IMR-90 (cell line): ENCODE data around the gene ZNF592. TPM values are rescaled to one million over a fixed set of nuclear protein-coding genes. Genes with fewer than 3 reads are reported as not detected.

Source experiments
- ATAC-seq: fragments of 200-7000 bp; cut with Tn5 transposase; 2 replicates; pipeline ENCODE4 v1.9.1; 2020; ENCODE audit warnings: low read depth, mild to moderate bottlenecking, moderate library complexity
- BruUV-seq: library from RNA; stranded (reverse); fragments of 400-500 nt; replicated peaks from 2 replicates; lab custom pipeline; 2021; lab: Mats Ljungman, UMichigan
- CTCF ChIA-PET: fragments of 300-600 bp; formaldehyde crosslinking; extraction: SDS; loops from one replicate; lab custom pipeline; 2021; ENCODE audit warnings: antibody characterized with exemption; lab: Yijun Ruan, JAX
- POLR2A ChIA-PET: fragments of 300-600 bp; sonication (Branson Sonifier 250); formaldehyde crosslinking; loops from one replicate; lab custom pipeline; 2022; ENCODE audit warnings: antibody characterized with exemption; ENCODE audit not compliant: unreplicated experiment; lab: Charles Lee
- DNase-seq: peaks from one replicate; pipeline ENCODE4 v3.0.0; 2013
- H2AFZ ChIP-seq: replicated peaks from 2 replicates; pipeline ENCODE3; 2013; ENCODE audit warnings: low read length, mild to moderate bottlenecking; ENCODE audit not compliant: poor library complexity
- H2AK5ac ChIP-seq: 2 replicates; pipeline ENCODE4 v1.6.1; 2013; ENCODE audit warnings: low read depth, low read length, inconsistent platforms
- H2AK9ac ChIP-seq: replicated peaks from 2 replicates; pipeline ENCODE3; 2013; ENCODE audit warnings: mild to moderate bottlenecking, low read depth, low read length, moderate library complexity; ENCODE audit not compliant: poor library complexity
- H2BK120ac ChIP-seq: 2 replicates; pipeline ENCODE4 v1.6.1; 2013; ENCODE audit warnings: low read depth, low read length, inconsistent platforms
- H2BK15ac ChIP-seq: 3 replicates; pipeline ENCODE4 v1.6.1; 2013; ENCODE audit warnings: low read depth, low read length, inconsistent platforms
- H2BK20ac ChIP-seq: 2 replicates; pipeline ENCODE4 v1.6.1; 2013; ENCODE audit warnings: low read depth, mild to moderate bottlenecking, inconsistent platforms, low read length, moderate library complexity
- H2BK5ac ChIP-seq: 2 replicates; pipeline ENCODE4 v1.6.1; 2013; ENCODE audit warnings: mild to moderate bottlenecking, low read depth, low read length, inconsistent platforms; ENCODE audit not compliant: poor library complexity, severe bottlenecking
- H3K14ac ChIP-seq: replicated peaks from 2 replicates; pipeline ENCODE4 v1.6.1; 2013; ENCODE audit warnings: low read depth, low read length, inconsistent platforms
- H3K18ac ChIP-seq: 2 replicates; pipeline ENCODE4 v1.6.1; 2013; ENCODE audit warnings: low read depth, low read length, control low read depth
- H3K23ac ChIP-seq: 2 replicates; pipeline ENCODE4 v1.6.1; 2013; ENCODE audit warnings: low read depth, low read length, inconsistent platforms
- H3K27ac ChIP-seq: 2 replicates; pipeline ENCODE4 v1.5.1; 2013; ENCODE audit warnings: mild to moderate bottlenecking, control low read depth, low read length; ENCODE audit not compliant: insufficient read depth
- H3K27me3 ChIP-seq: 2 replicates; pipeline ENCODE4 v1.6.1; 2013; ENCODE audit warnings: low read length; ENCODE audit not compliant: control insufficient read depth, insufficient read depth
- H3K36me3 ChIP-seq: 2 replicates; pipeline ENCODE4 v1.6.1; 2013; ENCODE audit warnings: low read length, mixed read lengths; ENCODE audit not compliant: control insufficient read depth, insufficient read depth
- H3K4ac ChIP-seq: 2 replicates; pipeline ENCODE4 v1.6.1; 2013; ENCODE audit warnings: low read depth, low read length, inconsistent platforms
- H3K4me1 ChIP-seq: 2 replicates; pipeline ENCODE4 v1.6.1; 2013; ENCODE audit warnings: low read length, mixed read lengths; ENCODE audit not compliant: control insufficient read depth, insufficient read depth
- H3K4me2 ChIP-seq: 2 replicates; pipeline ENCODE4 v1.6.1; 2013; ENCODE audit warnings: low read depth, mild to moderate bottlenecking, control low read depth, low read length, moderate library complexity
- H3K4me3 ChIP-seq: 2 replicates; pipeline ENCODE4 v1.5.1; 2013; ENCODE audit warnings: low read depth, mild to moderate bottlenecking, control low read depth, low read length, moderate library complexity; ENCODE audit not compliant: insufficient read depth
- H3K56ac ChIP-seq: 2 replicates; pipeline ENCODE4 v1.6.1; 2013; ENCODE audit warnings: low read length, inconsistent platforms; ENCODE audit not compliant: insufficient read depth; ENCODE audit errors: extremely low read depth
- H3K79me1 ChIP-seq, 2 experiments: 2 replicates each; pipeline ENCODE4 v1.6.1; 2013; ENCODE audit warnings: low read length in 2 of 2, inconsistent platforms in 1 of 2, low read depth in 1 of 2
- H3K9ac ChIP-seq: 2 replicates; pipeline ENCODE4 v1.6.1; 2013; ENCODE audit warnings: low read depth, low read length, control low read depth
- H3K9me1 ChIP-seq: 2 replicates; pipeline ENCODE4 v1.6.1; 2013; ENCODE audit warnings: low read length, inconsistent platforms; ENCODE audit not compliant: insufficient read depth
- H3K9me3 ChIP-seq: 2 replicates; pipeline ENCODE4 v1.6.1; 2013; ENCODE audit warnings: low read length; ENCODE audit not compliant: control insufficient read depth, insufficient read depth
- H4K20me1 ChIP-seq: 2 replicates; pipeline ENCODE4 v1.6.1; 2013; ENCODE audit warnings: low read length, inconsistent platforms; ENCODE audit not compliant: insufficient read depth
- H4K5ac ChIP-seq: 2 replicates; pipeline ENCODE4 v1.6.1; 2013; ENCODE audit warnings: mild to moderate bottlenecking, low read depth, low read length, control low read depth
- H4K8ac ChIP-seq, 2 experiments: 2 replicates each; pipeline ENCODE4 v1.6.1; 2013; ENCODE audit warnings: low read depth in 2 of 2, low read length in 2 of 2, control low read depth in 1 of 2, inconsistent platforms in 1 of 2
- H4K91ac ChIP-seq: 2 replicates; pipeline ENCODE4 v1.6.1; 2013; ENCODE audit warnings: low read depth, low read length, inconsistent platforms; ENCODE audit not compliant: insufficient read depth
- BHLHE40 ChIP-seq: fragments of 150-350 bp; IDR thresholded peaks from 2 replicates; pipeline ENCODE4 v1.6.1; 2016; ENCODE audit warnings: mild to moderate bottlenecking, low read depth, low read length
- CEBPB ChIP-seq: IDR thresholded peaks from 2 replicates; pipeline ENCODE4 v1.6.1; 2012; ENCODE audit warnings: low read depth, low read length, improper control_type of control experiment
- CHD1 ChIP-seq: IDR thresholded peaks from 2 replicates; pipeline ENCODE4 v1.6.1; 2012; ENCODE audit warnings: low read depth, low read length, improper control_type of control experiment
- FOS ChIP-seq: fragments of 150-350 bp; IDR thresholded peaks from 2 replicates; pipeline ENCODE4 v1.6.1; 2016; ENCODE audit warnings: low read depth, low read length
- MAFK ChIP-seq: IDR thresholded peaks from 2 replicates; pipeline ENCODE4 v1.6.1; 2012; ENCODE audit warnings: low read depth, low read length, improper control_type of control experiment
- MAZ ChIP-seq: IDR thresholded peaks from 2 replicates; pipeline ENCODE4 v1.6.1; 2012; ENCODE audit warnings: low read depth, mild to moderate bottlenecking, low read length, improper control_type of control experiment, moderate library complexity, borderline replicate concordance
- MXI1 ChIP-seq: IDR thresholded peaks from 2 replicates; pipeline ENCODE4 v1.6.1; 2012; ENCODE audit warnings: low read depth, mild to moderate bottlenecking, low read length, moderate library complexity, borderline replicate concordance
- NFE2L2 ChIP-seq: fragments of 150-350 bp; IDR thresholded peaks from 2 replicates; pipeline ENCODE4 v1.6.1; 2016; ENCODE audit warnings: low read depth, mild to moderate bottlenecking, low read length
- POLR2A ChIP-seq: IDR thresholded peaks from 2 replicates; pipeline ENCODE4 v1.6.1; 2012; ENCODE audit warnings: mild to moderate bottlenecking, low read depth, low read length
- RAD21 ChIP-seq: IDR thresholded peaks from 2 replicates; pipeline ENCODE4 v1.6.1; 2012; ENCODE audit warnings: low read length, improper control_type of control experiment
- RCOR1 ChIP-seq: IDR thresholded peaks from 2 replicates; pipeline ENCODE4 v1.6.1; 2012; ENCODE audit warnings: mild to moderate bottlenecking, low read length, improper control_type of control experiment; ENCODE audit not compliant: insufficient replicate concordance
- RFX5 ChIP-seq: IDR thresholded peaks from 2 replicates; pipeline ENCODE4 v1.8.0; 2012; ENCODE audit warnings: low read depth, mild to moderate bottlenecking, low read length, moderate library complexity
- SMC3 ChIP-seq: fragments of 150-350 bp; IDR thresholded peaks from 2 replicates; pipeline ENCODE4 v1.6.1; 2016; ENCODE audit warnings: low read depth, mild to moderate bottlenecking, antibody characterized with exemption, low read length, moderate library complexity
- WGBS, 2 experiments: methylation state at CpG; one replicate each; pipeline versions ENCODE4 v1.1.5 to v1.1.7; 2013; ENCODE audit warnings: missing lambda C conversion rate in 2 of 2; ENCODE audit not compliant: insufficient read length in 1 of 2; ENCODE audit errors: extremely low coverage in 2 of 2; 5-methylcytosine and 5-hydroxymethylcytosine counted together
- dilution Hi-C: fragments of 300-500 bp; cut with HindIII; formaldehyde crosslinking; loops from one replicate; pipeline ENCODE4 v1.14.3; 2018; ENCODE audit warnings: low sequenced_read_pairs; ENCODE audit not compliant: unreplicated experiment
- in situ Hi-C: fragments of 300-500 bp; cut with MboI; formaldehyde crosslinking; loops from 3 replicates; pipeline ENCODE4 v1.14.3; 2019; ENCODE audit warnings: low sequenced_read_pairs, inconsistent platforms, mixed read lengths
- intact Hi-C: fragments of 100-400 bp; cut with micrococcal nuclease; formaldehyde crosslinking; loops from 2 replicates; pipeline ENCODE4 v1.10.0; 2022
- polyA plus RNA-seq, 3 experiments: library from polyadenylated mRNA; depleted of rRNA; stranded (reverse); fragments of >200 nt; gene quantifications; 2 replicates each; pipeline ENCODE4 v1.2.3, GENCODE V29; 2012; ENCODE audit warnings: low replicate concordance in 1 of 3
- total RNA-seq: library from RNA; depleted of rRNA; stranded (reverse); fragments of >200 nt; gene quantifications from 2 replicates; pipeline ENCODE4 v1.2.3, GENCODE V29; 2012
- TF ChIP-seq, protein P1 (sequence below): fragments of 150-350 bp; IDR thresholded peaks from 2 replicates; pipeline ENCODE4 v1.6.1; 2016; ENCODE audit warnings: low read depth, mild to moderate bottlenecking, low read length, moderate library complexity, borderline replicate concordance
- TF ChIP-seq, protein P2 (sequence below): conservative IDR thresholded peaks from 2 replicates; pipeline ENCODE4 v1.5.1; 2012; ENCODE audit warnings: mild to moderate bottlenecking, low read depth, low read length, improper control_type of control experiment
- TF ChIP-seq, protein P3 (sequence below): fragments of 150-350 bp; IDR thresholded peaks from 2 replicates; pipeline ENCODE4 v1.6.1; 2017; ENCODE audit warnings: mild to moderate bottlenecking, antibody characterized with exemption, low read length, low read depth

Gene ZNF592
- total and polyA plus RNA-seq, 2 of the 4 experiments (the other 2 are of a cell fraction): 4.3 to 10.2 TPM

DNA sequence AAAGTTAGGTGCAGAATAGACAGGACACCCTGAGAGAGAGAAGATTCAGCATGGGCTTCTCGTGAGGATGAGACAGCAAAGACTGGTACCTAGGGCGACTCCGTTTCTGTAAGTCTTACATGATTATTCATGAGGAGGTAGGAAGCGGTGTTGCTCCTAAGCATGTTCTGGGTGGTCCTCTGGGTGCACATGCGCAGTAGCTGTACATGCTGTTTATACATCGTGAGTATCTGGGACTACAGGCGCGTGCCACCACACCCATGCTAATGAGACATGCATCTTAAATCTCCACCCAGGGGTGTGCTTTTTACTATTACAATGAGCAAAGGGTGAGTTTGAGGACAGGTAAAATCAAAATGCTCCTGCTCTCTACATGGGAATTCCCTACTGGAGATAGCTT is 81.0 kb downstream of the ZNF592 start:
- no CpG with 5 or more reads among the region's 8 CpGs for WGBS, 2 experiments
- no peak overlapping the region for H2AFZ ChIP-seq
- H3K9me1 ChIP-seq: peaks cover 3% of the 10 kb centered on the region
- dilution Hi-C loops: no loop called here
- no peak overlapping the region for H2AK9ac ChIP-seq
- no peak overlapping the region for H3K4me3 ChIP-seq
- no peak overlapping the region for H2AK5ac ChIP-seq
- peaks cover 29% of the 10 kb centered on the region for H3K27me3 ChIP-seq
- H3K36me3 ChIP-seq: no peaks in the 10 kb centered on the region
- no peaks in the 10 kb centered on the region for H3K9me3 ChIP-seq
- H2BK20ac ChIP-seq: no peak overlapping the region
- BruUV-seq: no TSS peak
- no peak overlapping the region for H2BK5ac ChIP-seq
- in situ Hi-C loops: no loop called here
- TF ChIP-seq, protein P1, sequence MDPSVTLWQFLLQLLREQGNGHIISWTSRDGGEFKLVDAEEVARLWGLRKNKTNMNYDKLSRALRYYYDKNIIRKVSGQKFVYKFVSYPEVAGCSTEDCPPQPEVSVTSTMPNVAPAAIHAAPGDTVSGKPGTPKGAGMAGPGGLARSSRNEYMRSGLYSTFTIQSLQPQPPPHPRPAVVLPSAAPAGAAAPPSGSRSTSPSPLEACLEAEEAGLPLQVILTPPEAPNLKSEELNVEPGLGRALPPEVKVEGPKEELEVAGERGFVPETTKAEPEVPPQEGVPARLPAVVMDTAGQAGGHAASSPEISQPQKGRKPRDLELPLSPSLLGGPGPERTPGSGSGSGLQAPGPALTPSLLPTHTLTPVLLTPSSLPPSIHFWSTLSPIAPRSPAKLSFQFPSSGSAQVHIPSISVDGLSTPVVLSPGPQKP: no peak
- TF ChIP-seq RAD21: no peak
- no peak for TF ChIP-seq MXI1
- TF ChIP-seq RCOR1: no peak
- TF ChIP-seq FOS: no peak
- TF ChIP-seq MAZ: no peak
- no peak for TF ChIP-seq CEBPB
- TF ChIP-seq NFE2L2: no peak
- TF ChIP-seq POLR2A: no peak
- TF ChIP-seq, protein P2, sequence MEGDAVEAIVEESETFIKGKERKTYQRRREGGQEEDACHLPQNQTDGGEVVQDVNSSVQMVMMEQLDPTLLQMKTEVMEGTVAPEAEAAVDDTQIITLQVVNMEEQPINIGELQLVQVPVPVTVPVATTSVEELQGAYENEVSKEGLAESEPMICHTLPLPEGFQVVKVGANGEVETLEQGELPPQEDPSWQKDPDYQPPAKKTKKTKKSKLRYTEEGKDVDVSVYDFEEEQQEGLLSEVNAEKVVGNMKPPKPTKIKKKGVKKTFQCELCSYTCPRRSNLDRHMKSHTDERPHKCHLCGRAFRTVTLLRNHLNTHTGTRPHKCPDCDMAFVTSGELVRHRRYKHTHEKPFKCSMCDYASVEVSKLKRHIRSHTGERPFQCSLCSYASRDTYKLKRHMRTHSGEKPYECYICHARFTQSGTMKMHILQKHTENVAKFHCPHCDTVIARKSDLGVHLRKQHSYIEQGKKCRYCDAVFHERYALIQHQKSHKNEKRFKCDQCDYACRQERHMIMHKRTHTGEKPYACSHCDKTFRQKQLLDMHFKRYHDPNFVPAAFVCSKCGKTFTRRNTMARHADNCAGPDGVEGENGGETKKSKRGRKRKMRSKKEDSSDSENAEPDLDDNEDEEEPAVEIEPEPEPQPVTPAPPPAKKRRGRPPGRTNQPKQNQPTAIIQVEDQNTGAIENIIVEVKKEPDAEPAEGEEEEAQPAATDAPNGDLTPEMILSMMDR: no peak
- no peak for TF ChIP-seq SMC3
- TF ChIP-seq RFX5: no peak
- no peak for TF ChIP-seq MAFK
- no peak for TF ChIP-seq BHLHE40
- TF ChIP-seq CHD1: no peak
- TF ChIP-seq, protein P3, sequence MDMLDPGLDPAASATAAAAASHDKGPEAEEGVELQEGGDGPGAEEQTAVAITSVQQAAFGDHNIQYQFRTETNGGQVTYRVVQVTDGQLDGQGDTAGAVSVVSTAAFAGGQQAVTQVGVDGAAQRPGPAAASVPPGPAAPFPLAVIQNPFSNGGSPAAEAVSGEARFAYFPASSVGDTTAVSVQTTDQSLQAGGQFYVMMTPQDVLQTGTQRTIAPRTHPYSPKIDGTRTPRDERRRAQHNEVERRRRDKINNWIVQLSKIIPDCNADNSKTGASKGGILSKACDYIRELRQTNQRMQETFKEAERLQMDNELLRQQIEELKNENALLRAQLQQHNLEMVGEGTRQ: no peak
- H2BK15ac ChIP-seq: no peak overlapping the region
- ChIA-PET POLR2A (no interaction called here), CTCF (no interaction called here)
- no peak overlapping the region for H4K91ac ChIP-seq
- H3K23ac ChIP-seq: no peak overlapping the region
- H2BK120ac ChIP-seq: no peak overlapping the region
- H3K79me1 ChIP-seq: no peaks in the 10 kb centered on the region
- no peak overlapping the region for H4K8ac ChIP-seq
- ATAC-seq (no peak), DNase-seq (no peak)
- no peak overlapping the region for H3K56ac ChIP-seq
- H3K18ac ChIP-seq: no peak overlapping the region
- intact Hi-C loops: no loop called here
- no peak overlapping the region for H4K5ac ChIP-seq
- H3K27ac ChIP-seq: no peak overlapping the region
- peaks cover 3% of the 10 kb centered on the region; the same call in 1 of the 2 replicates for H3K4me1 ChIP-seq
- no peak overlapping the region for H3K9ac ChIP-seq
- no peak overlapping the region for H3K14ac ChIP-seq
- no peak overlapping the region for H3K4me2 ChIP-seq
- peaks cover 3% of the 10 kb centered on the region; the same call in 1 of the 2 replicates for H4K20me1 ChIP-seq
- H3K4ac ChIP-seq: no peak overlapping the region
